Neural cell (in vitro differentiated cells): ENCODE measurements around the gene KSR2. TPM values are rescaled to one million over a fixed set of nuclear protein-coding genes. Genes with fewer than 3 reads are reported as not detected.

Experiments used
- H2AFZ ChIP-seq: fragments of 200-600, 300-800 bp; sonication (generic), shearing (Covaris generic); 2 replicates; pipeline ENCODE4 v1.6.0; 2014; ENCODE audit warnings: low read depth, mild to moderate bottlenecking, antibody characterized with exemption, low read length, moderate library complexity
- H3F3A ChIP-seq: fragments of 200-600 bp; shearing (Covaris generic); 2 replicates; pipeline ENCODE4 v1.6.1; 2016; ENCODE audit warnings: mild to moderate bottlenecking, moderate library complexity, mixed read lengths, antibody characterized with exemption, low read length; ENCODE audit not compliant: insufficient read depth, poor library complexity, severe bottlenecking
- H3K27ac ChIP-seq: fragments of 200-600, 300-800 bp; sonication (generic), shearing (Covaris generic); 2 replicates; pipeline ENCODE4 v1.5.1; 2014; ENCODE audit warnings: mild to moderate bottlenecking, low read length, moderate library complexity
- H3K27me3 ChIP-seq: fragments of 300-800, 200-600 bp; sonication (generic), shearing (Covaris generic); 2 replicates; pipeline ENCODE4 v1.6.0; 2014; ENCODE audit warnings: mild to moderate bottlenecking, low read depth, low read length, moderate library complexity; ENCODE audit not compliant: insufficient read depth
- H3K36me3 ChIP-seq: fragments of 300-800, 200-600 bp; sonication (generic), shearing (Covaris generic); 2 replicates; pipeline ENCODE4 v1.5.1; 2014; ENCODE audit warnings: mild to moderate bottlenecking, antibody characterized with exemption, low read length, moderate library complexity; ENCODE audit not compliant: insufficient read depth
- H3K4me2 ChIP-seq: fragments of 300-800, 200-600 bp; sonication (generic), shearing (Covaris generic); 2 replicates; pipeline ENCODE4 v1.6.0; 2014; ENCODE audit warnings: mild to moderate bottlenecking, low read length
- H3K4me3 ChIP-seq: fragments of 300-800, 200-600 bp; sonication (generic), shearing (Covaris generic); 2 replicates; pipeline ENCODE4 v1.5.1; 2014; ENCODE audit warnings: mild to moderate bottlenecking, low read length, moderate library complexity
- H3K79me2 ChIP-seq: fragments of 200-600 bp; shearing (Covaris generic); replicated peaks from 2 replicates; pipeline ENCODE4 v1.6.0; 2014; ENCODE audit warnings: mild to moderate bottlenecking, low read length, moderate library complexity; ENCODE audit not compliant: insufficient read depth
- H3K9ac ChIP-seq: fragments of 300-800, 200-600 bp; sonication (generic), shearing (Covaris generic); 2 replicates; pipeline ENCODE4 v1.6.1; 2016; ENCODE audit warnings: mild to moderate bottlenecking, low read length, mixed read lengths
- H3K9me2 ChIP-seq: fragments of 200-600 bp; shearing (Covaris generic); 2 replicates; pipeline ENCODE4 v1.6.1; 2016; ENCODE audit warnings: mild to moderate bottlenecking, low read length, mixed read lengths; ENCODE audit not compliant: insufficient read depth
- H3K9me3 ChIP-seq: fragments of 200-600, 300-800 bp; sonication (generic), shearing (Covaris generic); 2 replicates; pipeline ENCODE4 v1.6.1; 2016; ENCODE audit warnings: mild to moderate bottlenecking, mixed run types, low read length, moderate library complexity, mixed read lengths
- H4K20me1 ChIP-seq: fragments of 200-600 bp; shearing (Covaris generic); 2 replicates; pipeline ENCODE4 v1.6.1; 2016; ENCODE audit warnings: mild to moderate bottlenecking, mixed run types; ENCODE audit not compliant: insufficient read depth
- CTCF ChIP-seq: fragments of 450-650 bp; IDR thresholded peaks from 2 replicates; pipeline ENCODE4 v1.5.1; 2014; ENCODE audit warnings: antibody characterized with exemption, mild to moderate bottlenecking, moderate library complexity; ENCODE audit not compliant: poor library complexity, severe bottlenecking
- EP300 ChIP-seq: fragments of 450-650 bp; conservative IDR thresholded peaks from 2 replicates; pipeline ENCODE4 v1.6.1; 2014; ENCODE audit warnings: antibody characterized with exemption, mild to moderate bottlenecking, moderate library complexity; ENCODE audit not compliant: poor library complexity, severe bottlenecking
- EZH2 ChIP-seq: fragments of 200-600, 300-800 bp; shearing (Covaris generic), sonication (generic); IDR thresholded peaks from 2 replicates; pipeline ENCODE4 v1.6.1; 2014; ENCODE audit warnings: antibody characterized with exemption, low read length, borderline replicate concordance, mild to moderate bottlenecking; ENCODE audit not compliant: insufficient read depth, poor library complexity, severe bottlenecking
- MXI1 ChIP-seq: fragments of 450-650 bp; conservative IDR thresholded peaks from 2 replicates; pipeline ENCODE4 v1.6.1; 2014; ENCODE audit warnings: antibody characterized with exemption, mild to moderate bottlenecking; ENCODE audit not compliant: poor library complexity, severe bottlenecking
- RAD21 ChIP-seq: fragments of 450-650 bp; conservative IDR thresholded peaks from 2 replicates; pipeline ENCODE4 v1.6.1; 2014; ENCODE audit warnings: antibody characterized with exemption, mild to moderate bottlenecking, moderate library complexity
- TAF1 ChIP-seq: IDR thresholded peaks from 2 replicates; pipeline ENCODE4 v1.6.1; 2012; ENCODE audit warnings: low read depth
- polyA plus RNA-seq: library from polyadenylated mRNA; depleted of rRNA; stranded (reverse); fragments of >200 nt; gene quantifications from 2 replicates; pipeline ENCODE4 v1.2.3, GENCODE V29; 2014
- TF ChIP-seq, protein P1 (sequence below): IDR thresholded peaks from 2 replicates; pipeline ENCODE4 v1.6.1; 2012; ENCODE audit warnings: borderline replicate concordance

The KSR2 gene
- polyA plus RNA-seq, 1 donor from 2014 or later: 3.0 TPM

DNA sequence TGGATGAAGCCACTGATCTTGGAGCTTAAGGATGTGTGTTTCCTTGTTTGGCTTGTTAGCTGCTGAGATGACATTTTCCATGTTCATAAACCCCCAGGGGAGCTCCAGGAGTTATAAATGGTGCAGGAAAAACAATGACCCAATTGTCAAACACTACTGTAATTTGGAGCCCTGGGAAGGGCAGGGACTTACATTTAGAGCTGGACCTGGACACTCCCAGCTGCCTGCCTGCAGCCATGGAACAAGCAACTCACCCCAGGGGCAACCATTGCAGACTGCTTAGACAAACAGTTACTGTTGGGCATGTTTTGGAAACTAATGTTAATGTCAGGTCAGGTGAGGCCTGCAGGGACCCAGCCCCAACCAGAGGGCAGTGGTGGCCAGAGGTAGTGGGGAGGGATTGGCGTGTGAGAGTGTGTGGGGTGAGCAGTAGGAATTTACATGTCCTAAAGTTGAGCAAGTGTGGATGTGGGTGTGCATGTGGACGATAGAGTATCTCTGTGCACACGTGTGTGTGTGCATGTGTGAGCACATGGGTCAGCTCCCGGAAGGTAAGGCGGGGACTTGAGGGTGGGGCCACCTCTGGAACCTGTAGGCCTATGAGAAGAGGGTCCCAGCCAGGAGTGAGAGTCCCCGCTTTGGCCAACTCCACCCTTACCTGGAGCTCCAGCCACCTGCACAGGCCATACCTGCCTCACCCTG lies 521.0 kb downstream of the KSR2 start:
- no peaks in the 10 kb centered on the region for H3K9me3 ChIP-seq
- no peaks in the 10 kb centered on the region for H4K20me1 ChIP-seq
- H3K9ac ChIP-seq: no peak overlapping the region
- H2AFZ ChIP-seq: no peak overlapping the region
- H3K27me3 ChIP-seq: no peaks in the 10 kb centered on the region
- no peak overlapping the region for H3K27ac ChIP-seq
- no peak overlapping the region for H3K4me3 ChIP-seq
- no peaks in the 10 kb centered on the region for H3K36me3 ChIP-seq
- no peaks in the 10 kb centered on the region for H3K9me2 ChIP-seq
- no peak for TF ChIP-seq EZH2
- no peak for TF ChIP-seq EP300
- TF ChIP-seq, protein P1, sequence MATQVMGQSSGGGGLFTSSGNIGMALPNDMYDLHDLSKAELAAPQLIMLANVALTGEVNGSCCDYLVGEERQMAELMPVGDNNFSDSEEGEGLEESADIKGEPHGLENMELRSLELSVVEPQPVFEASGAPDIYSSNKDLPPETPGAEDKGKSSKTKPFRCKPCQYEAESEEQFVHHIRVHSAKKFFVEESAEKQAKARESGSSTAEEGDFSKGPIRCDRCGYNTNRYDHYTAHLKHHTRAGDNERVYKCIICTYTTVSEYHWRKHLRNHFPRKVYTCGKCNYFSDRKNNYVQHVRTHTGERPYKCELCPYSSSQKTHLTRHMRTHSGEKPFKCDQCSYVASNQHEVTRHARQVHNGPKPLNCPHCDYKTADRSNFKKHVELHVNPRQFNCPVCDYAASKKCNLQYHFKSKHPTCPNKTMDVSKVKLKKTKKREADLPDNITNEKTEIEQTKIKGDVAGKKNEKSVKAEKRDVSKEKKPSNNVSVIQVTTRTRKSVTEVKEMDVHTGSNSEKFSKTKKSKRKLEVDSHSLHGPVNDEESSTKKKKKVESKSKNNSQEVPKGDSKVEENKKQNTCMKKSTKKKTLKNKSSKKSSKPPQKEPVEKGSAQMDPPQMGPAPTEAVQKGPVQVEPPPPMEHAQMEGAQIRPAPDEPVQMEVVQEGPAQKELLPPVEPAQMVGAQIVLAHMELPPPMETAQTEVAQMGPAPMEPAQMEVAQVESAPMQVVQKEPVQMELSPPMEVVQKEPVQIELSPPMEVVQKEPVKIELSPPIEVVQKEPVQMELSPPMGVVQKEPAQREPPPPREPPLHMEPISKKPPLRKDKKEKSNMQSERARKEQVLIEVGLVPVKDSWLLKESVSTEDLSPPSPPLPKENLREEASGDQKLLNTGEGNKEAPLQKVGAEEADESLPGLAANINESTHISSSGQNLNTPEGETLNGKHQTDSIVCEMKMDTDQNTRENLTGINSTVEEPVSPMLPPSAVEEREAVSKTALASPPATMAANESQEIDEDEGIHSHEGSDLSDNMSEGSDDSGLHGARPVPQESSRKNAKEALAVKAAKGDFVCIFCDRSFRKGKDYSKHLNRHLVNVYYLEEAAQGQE: no peak
- no peak for TF ChIP-seq TAF1
- TF ChIP-seq CTCF: no peak
- no peak for TF ChIP-seq MXI1
- H3F3A ChIP-seq: no peaks in the 10 kb centered on the region
- H3K4me2 ChIP-seq: no peak overlapping the region
- no peaks in the 10 kb centered on the region for H3K79me2 ChIP-seq

DNA sequence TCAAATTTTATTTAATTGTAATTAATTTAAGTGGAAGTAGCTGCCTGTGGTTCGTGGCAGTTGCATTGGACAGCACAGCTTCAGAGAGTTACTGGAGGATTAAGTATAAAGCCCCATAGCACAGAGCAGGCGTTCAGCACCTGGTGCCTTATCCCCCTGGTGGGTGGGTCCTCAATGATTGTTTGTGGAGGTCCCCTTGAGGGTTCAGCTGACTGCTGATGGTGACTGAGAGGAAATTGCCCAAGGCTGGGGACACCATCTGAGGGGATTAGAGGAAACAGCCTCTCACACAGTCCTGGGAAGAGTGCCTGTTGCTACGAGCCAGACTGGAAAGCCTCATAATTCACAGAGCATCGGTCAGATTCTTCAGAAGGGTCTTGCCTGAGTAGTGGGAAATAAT lies 524.0 kb downstream of the KSR2 start:
- H2AFZ ChIP-seq: no peak overlapping the region
- H3K9me2 ChIP-seq: no peaks in the 10 kb centered on the region
- no peaks in the 10 kb centered on the region for H4K20me1 ChIP-seq
- H3K9me3 ChIP-seq: no peaks in the 10 kb centered on the region
- no peaks in the 10 kb centered on the region for H3K27me3 ChIP-seq
- H3K4me3 ChIP-seq: no peak overlapping the region
- no peak overlapping the region for H3K4me2 ChIP-seq
- no peaks in the 10 kb centered on the region for H3K79me2 ChIP-seq
- TF ChIP-seq CTCF (no peak), EP300 (no peak), MXI1 (no peak), RAD21 (no peak)
- H3F3A ChIP-seq: no peaks in the 10 kb centered on the region
- no peak overlapping the region for H3K9ac ChIP-seq
- H3K36me3 ChIP-seq: no peaks in the 10 kb centered on the region
- H3K27ac ChIP-seq: no peak overlapping the region
